GM12878 (cell line): ENCODE results near the gene TSLP. TPM values are rescaled to one million over a fixed set of nuclear protein-coding genes. Genes with fewer than 3 reads are reported as not detected.

ENCODE experiments used
- ATAC-seq: fragments of 200-7000 bp; cut with Tn5 transposase; 3 replicates; pipeline ENCODE4 v1.9.1; 2020; ENCODE audit warnings: mild to moderate bottlenecking, moderate library complexity
- BruUV-seq: library from RNA; stranded (reverse); fragments of 400-500 nt; replicated peaks from 2 replicates; lab custom pipeline; 2021; lab: Mats Ljungman, UMichigan
- CTCF ChIA-PET: fragments of 300-600 bp; sonication (Branson Sonifier 250); formaldehyde crosslinking; extraction: SDS; loops from one replicate; lab custom pipeline; 2021; ENCODE audit warnings: inconsistent platforms; lab: Yijun Ruan, JAX
- POLR2A ChIA-PET: fragments of 350-600 bp; formaldehyde crosslinking; extraction: SDS; loops from one replicate; lab custom pipeline; 2021; ENCODE audit warnings: inconsistent platforms; lab: Charles Lee
- RAD21 ChIA-PET: fragments of 300-600 bp; sonication (Branson Sonifier 250); formaldehyde crosslinking; loops from one replicate; lab custom pipeline; 2023; ENCODE audit warnings: antibody characterized with exemption; ENCODE audit not compliant: unreplicated experiment; lab: Charles Lee
- SMC1A ChIA-PET: fragments of 300-600 bp; sonication (Branson Sonifier 250); formaldehyde crosslinking; loops from one replicate; lab custom pipeline; 2023; ENCODE audit not compliant: unreplicated experiment, uncharacterized antibody; lab: Charles Lee
- DNase-seq: peaks from one replicate; pipeline ENCODE4 v3.0.0-alpha.2; 2011; ENCODE audit warnings: low read depth, low spot score
- FAIRE-seq: peaks from 3 replicates; lab custom pipeline; 2011; peaks lifted over from hg19 to GRCh38; lab: Jason Lieb, UNC
- H2AFZ ChIP-seq: 2 replicates; pipeline ENCODE4 v1.6.0; 2011; ENCODE audit warnings: low read depth, low read length, control low read depth; ENCODE audit not compliant: control insufficient read depth
- H3K27ac ChIP-seq: 2 replicates; pipeline ENCODE4 v1.5.1; 2011; ENCODE audit warnings: control low read depth; ENCODE audit not compliant: control insufficient read depth, insufficient read depth
- H3K27me3 ChIP-seq, 2 experiments: replicated peaks in 1 of 2; 2 replicates each; pipeline versions ENCODE4 v1.6.0 to v1.6.1; 2011; ENCODE audit warnings: low read length in 1 of 2; ENCODE audit not compliant: control insufficient read depth in 2 of 2, insufficient read depth in 2 of 2
- H3K36me3 ChIP-seq, 2 experiments: 2 replicates each; pipeline ENCODE4 v1.5.1; 2011; ENCODE audit warnings: low read length in 1 of 2; ENCODE audit not compliant: control insufficient read depth in 2 of 2, insufficient read depth in 2 of 2
- H3K4me1 ChIP-seq: 2 replicates; pipeline ENCODE4 v1.6.1; 2011; ENCODE audit warnings: mild to moderate bottlenecking, low read length, moderate library complexity, mixed read lengths; ENCODE audit not compliant: control insufficient read depth, insufficient read depth
- H3K4me2 ChIP-seq: 2 replicates; pipeline ENCODE4 v1.6.0; 2011; ENCODE audit warnings: control low read depth; ENCODE audit not compliant: control insufficient read depth, insufficient read depth
- H3K4me3 ChIP-seq: fragments of 200-600 bp; sonication (generic); 2 replicates; pipeline ENCODE4 v1.5.1; 2016
- H3K79me2 ChIP-seq: 2 replicates; pipeline ENCODE4 v1.6.0; 2011; ENCODE audit warnings: low read length; ENCODE audit not compliant: control insufficient read depth, insufficient read depth
- H3K9ac ChIP-seq: 2 replicates; pipeline ENCODE4 v1.8.0; 2011; ENCODE audit warnings: low read length, control low read depth, mixed read lengths; ENCODE audit not compliant: control insufficient read depth, insufficient read depth
- H3K9me3 ChIP-seq: replicated peaks from 3 replicates; pipeline ENCODE4 v1.5.1; 2011; ENCODE audit warnings: mild to moderate bottlenecking, low read length; ENCODE audit not compliant: control insufficient read depth, insufficient read depth
- H4K20me1 ChIP-seq: 2 replicates; pipeline ENCODE4 v1.6.0; 2011; ENCODE audit not compliant: control insufficient read depth, insufficient read depth
- CHD1 ChIP-seq: IDR thresholded peaks from 2 replicates; pipeline ENCODE4 v1.6.1; 2012; ENCODE audit warnings: low read depth, low read length, improper control_type of control experiment
- FOXK2 ChIP-seq: fragments of 450-650 bp; IDR thresholded peaks from 2 replicates; pipeline ENCODE4 v1.6.1; 2017; ENCODE audit warnings: mild to moderate bottlenecking, moderate library complexity
- FOXM1 ChIP-seq: IDR thresholded peaks from 2 replicates; pipeline ENCODE4 v1.6.1; 2012; ENCODE audit warnings: low read depth, mild to moderate bottlenecking, inconsistent platforms, low read length, moderate library complexity
- NR2C2 ChIP-seq: IDR thresholded peaks from 2 replicates; pipeline ENCODE4 v1.6.1; 2011; ENCODE audit warnings: borderline replicate concordance, low read depth; ENCODE audit not compliant: control insufficient read depth, insufficient read length
- RCOR1 ChIP-seq: conservative IDR thresholded peaks from 2 replicates; pipeline ENCODE4 v1.6.1; 2012; ENCODE audit warnings: low read depth, low read length, improper control_type of control experiment
- RUNX3 ChIP-seq: IDR thresholded peaks from 2 replicates; pipeline ENCODE4 v1.6.1; 2012; ENCODE audit warnings: low read length, inconsistent platforms
- STAT3 ChIP-seq: IDR thresholded peaks from 2 replicates; pipeline ENCODE4 v1.6.1; 2011; ENCODE audit warnings: low read depth, low read length, improper control_type of control experiment
- TARDBP ChIP-seq: IDR thresholded peaks from 2 replicates; pipeline ENCODE4 v1.6.1; 2016; ENCODE audit warnings: borderline replicate concordance
- YBX1 ChIP-seq: fragments of 450-650 bp; IDR thresholded peaks from 2 replicates; pipeline ENCODE4 v1.6.1; 2016; ENCODE audit warnings: antibody characterized with exemption
- WGBS: methylation state at CpG from one replicate; pipeline ENCODE4 v1.1.6; 2016; ENCODE audit warnings: low lambda C conversion rate; ENCODE audit not compliant: insufficient replicate concordance, insufficient coverage; ENCODE audit errors: missing lambda C conversion rate; 5-methylcytosine and 5-hydroxymethylcytosine counted together
- in situ Hi-C: fragments of 300-500 bp; cut with MboI; formaldehyde crosslinking; loops from 9 replicates; pipeline ENCODE4 v1.14.3; 2018; ENCODE audit warnings: mixed read lengths
- intact Hi-C: fragments of 100-400 bp; cut with micrococcal nuclease; formaldehyde crosslinking; loops from one replicate; pipeline ENCODE4 v1.14.2; 2022; ENCODE audit not compliant: unreplicated experiment
- polyA plus RNA-seq, 11 experiments: library from polyadenylated mRNA; depleted of rRNA in 4 of 11; unstranded in 6 of 11; stranded (reverse) in 5 of 11; fragments of >200 nt; fragmentation: Nextera tagmentation in 4 of 11; fragmentation: Illumina TruSeq in 1 of 11; extraction: Ambion mirVana in 4 of 11; extraction: Trizol in 1 of 11; gene quantifications; 1 replicate in 1 of 11; 2 replicates in 10 of 11; pipeline versions ENCODE4 v1.2.1 to v1.2.3, GENCODE V29; 2011 to 2016; ENCODE audit warnings: inconsistent platforms in 2 of 11, missing spikeins in 2 of 11, low read depth in 1 of 11
- total RNA-seq, 4 experiments: library from RNA; depleted of rRNA in 3 of 4; stranded (reverse); fragments of >200 nt in 3 of 4; fragmentation: Illumina TruSeq in 1 of 4; extraction: Trizol in 1 of 4; gene quantifications; 2 replicates each; pipeline versions ENCODE4 v1.2.1 to v1.2.3, GENCODE V29; 2013 to 2021
- TF ChIP-seq, protein P1 (sequence below): fragments of 450-650 bp; IDR thresholded peaks from 2 replicates; pipeline ENCODE4 v1.6.1; 2016; ENCODE audit warnings: mild to moderate bottlenecking

The TSLP gene
- total and polyA plus RNA-seq, 10 of the 15 experiments (the other 5 are each of a cell fraction or from before 2014, with no cell fraction given), result 0.05 to 0.32 TPM; not detected in 8

DNA sequence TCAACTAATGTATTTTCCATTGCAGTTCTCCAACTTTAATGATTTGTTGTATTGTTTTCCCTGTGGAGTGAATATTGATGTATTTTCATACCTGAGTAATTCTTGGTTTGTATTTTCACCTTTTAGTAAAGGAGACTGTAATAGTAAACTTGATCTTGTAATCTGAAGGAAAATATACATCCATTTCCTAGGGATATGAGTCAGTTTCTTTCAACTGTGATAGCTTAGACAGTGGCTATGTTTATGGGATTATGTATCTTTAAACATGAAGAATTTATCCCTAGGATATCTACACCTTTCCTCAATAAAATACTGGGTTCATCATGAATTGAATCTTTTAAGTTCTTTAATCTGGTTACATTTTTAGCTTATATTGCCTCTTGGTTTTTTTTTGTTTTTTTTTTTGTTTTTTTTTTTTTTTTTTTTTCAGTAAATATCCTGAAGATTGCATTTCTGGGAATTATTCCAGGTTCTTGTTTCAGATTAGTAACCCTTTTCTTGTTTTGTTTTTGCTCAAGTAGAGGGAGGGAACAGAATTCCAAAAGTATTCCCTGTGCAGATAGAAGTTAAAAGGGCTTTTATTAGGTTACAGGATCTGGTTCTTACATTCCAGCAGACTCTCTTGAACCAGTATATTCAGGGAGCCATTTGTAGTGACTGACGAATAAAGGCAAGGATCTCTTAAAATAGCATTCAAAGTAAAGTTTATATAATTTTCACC is 27.7 kb downstream of the TSLP start:
- ChIA-PET CTCF (interaction anchor here (0.7 kb wide), 1 partner anchor 447 kb away, joined by 4 read pairs; no protein-coding TSS in a partner anchor), RAD21 (no interaction called here), POLR2A (no interaction called here), SMC1A (interaction anchor here (0.7 kb wide), 1 partner anchor 258 kb away, joined by 3 read pairs; no protein-coding TSS in a partner anchor)
- TF ChIP-seq RUNX3, result no peak
- no peak for TF ChIP-seq FOXK2
- no peak for TF ChIP-seq FOXM1
- TF ChIP-seq STAT3, result no peak
- TF ChIP-seq, protein P1, sequence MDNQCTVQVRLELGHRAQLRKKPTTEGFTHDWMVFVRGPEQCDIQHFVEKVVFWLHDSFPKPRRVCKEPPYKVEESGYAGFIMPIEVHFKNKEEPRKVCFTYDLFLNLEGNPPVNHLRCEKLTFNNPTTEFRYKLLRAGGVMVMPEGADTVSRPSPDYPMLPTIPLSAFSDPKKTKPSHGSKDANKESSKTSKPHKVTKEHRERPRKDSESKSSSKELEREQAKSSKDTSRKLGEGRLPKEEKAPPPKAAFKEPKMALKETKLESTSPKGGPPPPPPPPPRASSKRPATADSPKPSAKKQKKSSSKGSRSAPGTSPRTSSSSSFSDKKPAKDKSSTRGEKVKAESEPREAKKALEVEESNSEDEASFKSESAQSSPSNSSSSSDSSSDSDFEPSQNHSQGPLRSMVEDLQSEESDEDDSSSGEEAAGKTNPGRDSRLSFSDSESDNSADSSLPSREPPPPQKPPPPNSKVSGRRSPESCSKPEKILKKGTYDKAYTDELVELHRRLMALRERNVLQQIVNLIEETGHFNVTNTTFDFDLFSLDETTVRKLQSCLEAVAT, result no peak
- TF ChIP-seq RCOR1, result no peak
- no peak for TF ChIP-seq NR2C2
- no peak for TF ChIP-seq YBX1
- TF ChIP-seq CHD1, result no peak
- TF ChIP-seq TARDBP, result no peak
- intact Hi-C loops (no loop called here), in situ Hi-C loops (loop anchor here (10.0 kb wide), 1 partner anchor 344 kb away; no protein-coding TSS in a partner anchor)
- H2AFZ ChIP-seq, result no peak overlapping the region
- H3K4me3 ChIP-seq, result no peak overlapping the region
- H3K9ac ChIP-seq, result no peak overlapping the region
- no peaks in the 10 kb centered on the region for H3K4me1 ChIP-seq
- no peaks in the 10 kb centered on the region for H4K20me1 ChIP-seq
- H3K27me3 ChIP-seq, result no peaks in the 10 kb centered on the region
- H3K9me3 ChIP-seq, result no peaks in the 10 kb centered on the region
- H3K4me2 ChIP-seq, result no peak overlapping the region
- WGBS, result 48% methylated on average over 1 of the region's 1 CpG
- H3K79me2 ChIP-seq, result peaks cover 28% of the 10 kb centered on the region
- FAIRE-seq, result no peak
- no TSS peak for BruUV-seq
- H3K27ac ChIP-seq, result no peak overlapping the region
- H3K36me3 ChIP-seq, result peaks cover 4 to 17% of the 10 kb centered on the region in 2 experiments
- ATAC-seq, result no peak
- DNase-seq, result no peak
